ENCODE data around the gene CYP46A1.
A peak's percentile ranks its signal among the peaks of the same experiment; 100 is the strongest.
"Not testable (repeated sequence)": the region's sequence is repeated elsewhere in the genome, so short reads cannot be mapped to it uniquely, and the experiment has no call there.

The CYP46A1 gene

DNA sequence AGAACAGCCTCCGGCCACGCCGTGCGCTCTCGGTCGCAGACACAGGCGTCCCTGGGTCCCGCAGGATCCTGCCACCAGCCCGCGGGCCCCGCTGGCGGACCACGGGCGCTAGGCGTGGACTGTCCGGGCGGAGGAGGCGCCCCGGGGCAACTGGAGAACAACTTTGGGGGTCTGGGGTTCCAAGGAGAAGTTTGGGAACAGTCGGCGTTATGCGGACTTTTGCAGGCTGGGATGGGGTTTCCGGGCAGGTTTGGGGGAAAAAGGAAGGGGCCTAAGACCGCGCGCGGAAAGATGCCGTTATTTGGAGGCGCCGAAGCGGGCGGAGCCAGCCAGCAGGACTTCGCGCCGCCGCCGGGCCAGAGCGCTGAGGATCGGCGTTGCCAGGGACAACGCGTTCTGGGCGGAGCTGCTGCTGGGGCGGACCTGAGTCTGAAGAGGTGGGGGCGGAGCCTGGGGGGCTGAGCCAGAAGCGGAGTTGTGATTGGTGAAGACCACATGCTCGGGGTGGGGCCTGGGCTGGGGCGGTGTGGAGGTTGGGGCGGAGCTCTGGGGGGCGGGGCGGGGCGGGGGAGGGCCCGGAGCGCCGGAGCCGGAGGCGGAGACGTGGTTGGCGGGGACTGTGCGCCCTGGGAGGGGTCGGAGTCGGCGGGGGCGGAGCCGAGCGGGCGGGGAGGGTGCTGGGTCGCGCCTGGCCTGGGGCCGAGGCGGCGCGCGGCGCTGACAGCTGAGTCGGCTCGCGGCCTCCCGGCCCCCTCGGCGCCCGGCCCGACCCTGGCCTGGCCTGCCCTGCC, at the start of gene CYP46A1:
Gene CYP46A1 (plus strand): TSS at position 680 of the 791 bp plus-strand sequence. CDS start 120 bp downstream, outside the sequence.
- peak; percentile 99 for DNase-seq (ENCODE audit: low read depth)

DNA sequence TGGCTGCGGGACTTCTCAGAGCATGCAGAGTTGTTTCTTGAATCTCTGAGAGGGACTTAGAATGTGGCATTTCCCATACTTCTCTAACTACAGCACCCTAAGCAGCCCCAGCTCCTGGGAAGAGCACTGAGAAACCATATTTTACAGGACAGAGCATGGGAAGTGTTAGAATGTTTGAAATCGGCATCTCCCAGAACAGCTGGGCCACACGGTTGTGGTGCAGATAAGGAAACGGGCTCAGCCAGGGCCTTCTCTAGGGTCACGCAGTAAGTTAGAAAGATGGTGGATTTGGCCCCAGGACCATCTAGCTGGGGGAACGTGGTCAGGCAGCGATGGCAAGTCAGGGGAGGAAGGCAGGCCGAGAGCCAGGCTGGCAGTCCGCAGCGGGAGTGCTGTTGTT, 49.7 kb upstream of the CYP46A1 start:
- no peak for DNase-seq (ENCODE audit: low read depth)

DNA sequence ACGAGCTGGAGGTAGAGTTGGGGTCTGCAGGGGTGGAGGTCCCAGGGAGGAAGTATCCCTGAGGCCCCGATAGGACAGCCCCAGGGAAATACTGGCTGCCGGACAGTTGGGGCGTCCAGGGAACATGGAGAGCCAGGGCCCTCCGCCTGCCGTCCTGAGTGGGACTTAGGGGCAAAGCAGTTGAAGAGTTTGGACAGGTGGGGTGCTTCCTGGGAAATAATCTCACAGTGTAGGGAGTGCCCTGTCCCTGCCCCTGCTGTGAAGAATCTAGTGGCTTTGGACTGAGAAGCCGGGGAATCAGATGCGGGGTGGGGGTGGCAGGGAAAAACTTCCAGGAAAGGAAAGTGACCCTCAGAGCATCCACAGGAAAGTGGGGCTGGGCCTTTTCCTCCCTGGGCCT, 49.0 kb upstream of the CYP46A1 start:
- DNase-seq (ENCODE audit: low read depth), result no peak

DNA sequence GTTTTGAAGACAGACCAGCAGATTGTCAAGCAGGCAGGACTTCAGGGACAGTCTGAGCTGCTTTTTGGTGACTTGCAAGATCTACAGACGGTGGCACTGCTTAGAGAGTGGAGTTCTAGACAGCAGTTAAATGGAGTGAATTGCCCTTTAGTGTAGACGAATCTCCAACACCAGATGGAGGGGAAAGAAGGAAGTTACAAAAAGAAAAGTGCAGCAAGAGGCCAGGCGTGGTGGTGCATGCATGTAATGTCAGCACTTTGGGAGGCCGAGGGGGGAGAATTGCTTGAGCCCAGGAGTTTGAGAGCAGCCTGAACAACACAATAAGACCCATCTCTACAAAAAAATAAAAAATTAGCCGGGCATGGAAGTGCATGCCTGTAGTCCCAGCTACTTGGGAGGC, 47.6 kb upstream of the CYP46A1 start:
- DNase-seq (ENCODE audit: low read depth), result no peak

DNA sequence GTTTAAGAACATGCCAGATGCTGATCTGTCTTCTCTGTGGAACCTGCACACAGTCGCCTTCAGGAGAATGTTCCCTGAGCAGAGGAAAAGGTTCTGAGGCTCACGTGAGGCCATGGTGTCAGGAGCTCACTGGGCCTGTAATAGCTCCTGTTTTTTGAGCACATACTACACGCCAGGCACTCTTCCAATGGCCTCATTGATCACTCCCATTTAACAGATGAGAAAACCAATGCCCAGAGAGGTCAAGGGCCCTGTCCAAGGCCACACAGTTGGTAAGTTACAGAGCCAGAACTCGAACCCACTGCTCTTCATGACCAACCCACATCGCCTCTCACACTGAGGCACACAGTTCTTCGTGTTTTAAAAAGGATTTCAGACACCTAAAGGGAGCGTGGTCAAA, 46.5 kb upstream of the CYP46A1 start:
- DNase-seq (ENCODE audit: low read depth), result no peak

DNA sequence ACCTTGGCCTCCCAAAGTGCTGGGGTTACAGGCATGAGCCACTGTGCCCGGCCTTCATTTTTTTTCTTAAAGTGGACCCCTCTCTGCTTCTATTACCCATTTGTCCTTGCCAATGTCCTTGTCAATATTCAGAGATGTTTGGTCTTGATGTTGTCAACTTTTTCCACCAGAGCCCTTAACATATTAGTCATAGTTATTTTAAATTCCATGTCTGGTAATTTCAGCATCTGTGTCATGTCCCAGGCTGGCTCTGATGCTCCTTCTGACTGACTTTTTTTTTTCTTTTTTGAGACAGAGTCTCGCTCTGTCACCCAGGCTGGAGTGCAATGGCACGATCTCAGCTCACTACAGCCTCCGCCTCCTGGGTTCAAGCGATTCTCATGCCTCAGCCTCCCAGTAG, 41.3 kb upstream of the CYP46A1 start:
- not testable (repeated sequence) for DNase-seq (ENCODE audit: low read depth)

DNA sequence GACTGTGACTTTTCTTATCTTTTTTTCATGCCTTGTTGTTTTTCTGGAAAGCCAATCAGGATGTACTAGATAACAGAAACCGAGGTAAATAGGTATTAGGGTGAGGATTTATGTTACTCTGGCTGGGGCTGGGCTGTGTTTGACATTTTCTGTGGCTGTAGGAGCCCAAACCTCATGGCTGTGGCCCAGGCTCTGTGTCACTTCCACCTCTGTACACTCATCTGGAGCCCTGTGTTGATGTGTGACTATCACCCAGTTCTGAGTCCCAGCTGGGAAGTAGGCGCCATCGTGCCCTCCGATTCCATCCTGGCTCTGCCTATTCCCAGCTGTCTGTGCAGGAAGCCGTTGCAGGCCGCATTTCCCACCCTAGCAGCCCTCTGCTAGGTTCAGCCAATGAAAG, 40.8 kb upstream of the CYP46A1 start:
- DNase-seq (ENCODE audit: low read depth), result no peak

DNA sequence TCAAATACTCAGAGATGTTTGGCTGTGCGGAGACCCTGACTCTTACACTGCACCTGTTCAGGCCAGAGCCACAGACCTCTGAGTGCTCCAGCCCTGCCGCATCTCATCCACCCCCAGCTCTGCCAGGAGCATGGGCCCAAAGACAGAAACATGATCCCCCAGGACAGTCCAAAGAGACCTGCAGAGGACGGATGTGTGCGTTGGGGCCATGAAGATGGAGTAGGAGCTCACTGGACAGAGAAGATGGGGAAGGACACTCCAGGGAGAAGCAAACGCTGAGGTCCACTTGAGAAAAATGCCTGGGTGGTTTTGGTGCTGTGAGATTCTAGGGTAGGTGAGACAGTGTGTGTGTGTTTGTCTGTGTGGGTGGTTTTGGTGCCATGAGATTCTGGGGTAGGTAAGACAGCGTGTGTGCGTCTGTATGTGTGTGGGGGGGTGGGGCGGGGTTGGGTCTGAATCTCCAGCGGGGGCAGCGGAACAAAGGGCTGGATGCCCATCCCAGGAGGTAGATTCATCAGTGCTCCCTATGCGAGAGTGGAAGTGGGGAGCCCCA, 40.0 kb upstream of the CYP46A1 start:
- DNase-seq (ENCODE audit: low read depth), result no peak

DNA sequence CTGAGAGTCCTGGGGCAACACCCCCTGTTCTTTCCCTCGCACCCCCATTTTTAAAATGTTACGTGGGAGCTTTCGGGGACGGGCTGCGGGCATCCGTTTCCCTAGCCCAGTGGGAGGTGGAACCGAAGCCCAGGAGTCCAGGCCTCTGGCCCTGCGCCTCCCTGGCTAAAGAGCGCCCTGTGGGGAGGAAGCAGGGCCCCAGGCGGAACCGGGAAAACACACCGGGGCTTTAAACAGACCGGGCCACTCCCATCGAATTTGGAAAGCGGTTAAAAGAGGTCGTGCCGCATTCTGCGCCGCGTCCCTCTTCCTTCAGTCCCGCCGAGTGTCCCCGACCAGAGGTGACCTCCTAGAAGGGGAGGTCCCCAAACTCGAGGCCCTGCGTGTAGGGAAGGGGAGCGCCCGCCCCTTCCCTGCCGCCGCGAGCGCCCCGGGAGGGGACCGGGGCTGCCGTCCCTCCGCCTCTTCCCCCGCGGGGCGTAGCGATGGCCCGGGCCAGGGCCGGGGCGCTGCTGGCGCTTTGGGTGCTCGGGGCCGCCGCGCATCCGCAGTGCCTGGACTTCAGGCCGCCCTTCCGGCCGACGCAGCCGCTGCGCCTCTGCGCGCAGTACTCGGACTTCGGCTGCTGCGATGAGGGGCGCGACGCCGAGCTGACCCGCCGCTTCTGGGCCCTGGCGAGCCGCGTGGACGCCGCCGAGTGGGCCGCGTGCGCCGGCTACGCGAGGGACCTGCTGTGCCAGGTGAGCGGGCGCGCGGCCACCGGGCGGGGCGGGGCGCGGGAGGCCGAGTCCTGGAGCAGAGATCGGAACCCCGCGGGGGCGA, 39.2 kb upstream of the CYP46A1 start, which contains the start of gene HHIPL1:
Gene HHIPL1 (plus strand): TSS at position 407 of the 822 bp plus-strand sequence. CDS start 79 bp downstream, at position 486.
- DNase-seq (ENCODE audit: low read depth), result no peak

DNA sequence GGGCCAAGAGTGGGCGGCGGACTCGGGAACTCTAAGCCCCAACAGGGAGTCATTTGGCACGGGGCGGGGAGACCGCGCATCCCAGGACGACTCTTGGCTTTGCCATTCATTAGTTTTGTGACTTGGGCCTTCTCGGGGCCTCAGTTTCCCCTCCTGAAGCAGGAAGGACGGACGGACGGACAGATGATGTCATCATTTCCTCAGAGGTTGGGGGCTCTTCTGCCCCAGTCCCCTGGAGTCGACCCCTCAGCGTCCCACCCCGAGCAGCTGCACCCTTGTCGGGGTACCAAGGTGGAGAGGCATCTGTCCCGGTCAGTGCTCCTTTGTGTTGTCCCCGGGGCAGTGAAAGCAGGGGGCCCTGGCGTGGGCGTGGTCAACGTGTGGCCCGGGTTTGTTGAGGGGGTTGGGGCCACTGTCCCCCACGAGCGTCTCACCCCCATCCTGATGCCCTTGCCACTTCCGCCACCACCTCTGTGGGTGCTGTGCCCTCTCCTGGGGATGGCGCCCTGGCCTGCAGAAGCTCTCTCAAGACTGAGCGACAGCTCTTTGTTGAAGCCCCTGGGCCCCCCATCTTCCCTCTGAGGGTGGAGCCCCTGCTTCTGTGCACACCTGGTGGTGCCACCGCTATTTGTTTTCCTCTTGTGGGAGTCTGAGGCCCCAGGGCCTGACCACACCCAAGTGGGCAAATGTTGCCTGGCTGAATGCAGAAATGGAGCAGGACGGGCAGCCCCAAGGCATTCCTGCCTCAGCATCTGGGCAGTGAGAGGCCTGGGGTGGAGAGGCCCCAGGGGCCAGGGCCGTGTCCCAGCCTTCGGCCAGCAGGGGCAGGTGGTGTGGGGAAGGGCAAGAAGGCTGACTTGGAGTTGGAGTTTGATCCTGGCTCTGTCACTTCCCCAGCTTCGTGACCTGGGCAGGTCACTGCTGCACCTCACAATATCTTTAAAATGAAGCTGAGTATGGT, 38.3 kb upstream of the CYP46A1 start:
- DNase-seq (ENCODE audit: low read depth), result no peak

DNA sequence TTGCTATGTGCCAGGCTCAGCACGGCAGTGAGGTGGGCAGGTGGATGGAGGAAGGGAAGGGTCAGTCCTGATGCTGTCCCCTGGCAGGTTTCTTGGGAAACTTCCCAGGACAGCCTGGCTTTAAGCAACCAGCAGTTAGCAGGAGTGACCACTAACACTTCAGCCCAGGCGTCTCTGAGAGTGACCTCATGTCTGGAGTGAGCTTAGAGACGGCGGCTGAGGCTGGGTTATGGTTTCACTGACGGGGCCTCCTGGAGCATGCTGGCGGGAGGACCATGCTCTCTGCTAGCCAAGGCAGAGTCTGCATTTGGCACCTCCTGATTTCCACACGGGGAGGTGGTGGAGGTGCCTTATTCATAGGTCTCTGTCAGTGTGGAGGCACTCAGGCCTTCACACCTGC, 36.7 kb upstream of the CYP46A1 start:
- DNase-seq (ENCODE audit: low read depth), result no peak

DNA sequence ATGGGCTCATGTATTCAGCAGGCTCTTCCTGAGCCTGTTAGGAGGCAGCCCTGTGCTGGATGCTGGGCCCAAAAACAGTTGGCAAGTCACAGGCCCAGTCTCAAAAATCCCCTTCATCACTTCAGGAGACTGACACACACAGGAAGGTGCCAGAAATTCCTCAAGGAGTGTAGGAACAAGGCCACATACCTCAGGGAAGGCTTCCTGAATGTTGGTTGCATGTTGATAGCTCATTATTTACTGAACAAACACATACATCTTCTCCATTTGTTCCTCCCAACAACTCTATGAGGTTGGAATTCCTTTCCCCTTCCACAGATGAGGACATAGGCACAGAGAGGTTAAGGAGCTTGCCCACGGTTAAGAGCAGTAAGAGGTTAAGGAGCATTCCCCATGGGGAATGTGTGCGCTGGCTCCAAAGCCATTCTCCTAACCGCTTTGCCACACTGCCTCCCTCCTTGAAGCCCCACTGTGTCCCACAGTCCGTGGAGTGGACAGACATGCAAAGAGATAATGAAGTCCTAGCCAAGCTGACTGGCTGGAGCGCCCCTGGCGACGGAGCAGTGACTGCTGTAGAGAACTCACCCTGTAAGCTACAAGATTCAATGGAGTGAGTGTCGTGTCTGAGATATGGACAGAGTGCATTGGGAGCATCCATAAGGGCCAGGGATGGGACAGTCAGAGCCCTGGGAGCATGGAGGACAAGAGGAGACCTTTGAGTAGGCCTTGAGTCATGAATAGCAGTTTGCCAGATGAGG, 35.9 kb upstream of the CYP46A1 start:
- DNase-seq (ENCODE audit: low read depth), result no peak

DNA sequence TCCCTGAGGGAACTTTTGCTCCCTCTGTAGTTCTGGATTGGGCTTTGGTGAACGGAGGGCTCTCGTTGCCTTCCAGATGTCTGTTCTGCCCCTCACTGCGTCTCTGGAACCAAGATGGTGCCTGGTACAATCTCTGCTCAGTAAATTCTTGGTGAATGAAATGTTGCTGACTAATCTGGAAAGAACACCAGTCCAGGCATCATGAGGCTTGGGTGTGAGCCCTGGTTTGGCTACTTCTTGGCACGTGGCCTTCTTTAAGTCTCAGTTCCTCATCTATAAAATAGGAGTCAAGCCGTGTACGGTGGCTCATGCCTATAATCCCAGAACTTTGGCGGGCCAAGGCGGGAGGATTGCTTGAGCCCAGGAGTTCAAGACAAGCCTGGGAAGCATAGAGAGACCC, 34.9 kb upstream of the CYP46A1 start:
- no peak for DNase-seq (ENCODE audit: low read depth)

DNA sequence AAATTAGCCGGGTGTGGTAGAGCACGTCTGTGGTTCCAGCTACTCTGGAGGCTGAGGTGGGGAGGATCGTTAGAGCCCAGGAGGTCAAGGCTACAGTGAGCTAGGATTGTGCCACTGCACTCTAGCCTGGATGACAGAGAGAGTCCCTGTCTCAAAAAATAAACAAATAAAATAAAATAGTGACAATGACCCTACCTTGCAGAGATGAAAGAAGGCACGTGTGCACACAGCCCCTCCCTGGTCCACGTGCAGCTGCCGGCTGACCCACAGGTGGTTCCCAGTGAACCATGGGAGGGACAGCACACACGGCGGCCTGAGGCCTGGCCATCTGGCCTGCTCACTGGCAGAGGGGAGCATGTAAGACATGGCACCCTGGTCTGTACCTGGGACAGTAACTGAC, 34.5 kb upstream of the CYP46A1 start:
- DNase-seq (ENCODE audit: low read depth), result no peak

DNA sequence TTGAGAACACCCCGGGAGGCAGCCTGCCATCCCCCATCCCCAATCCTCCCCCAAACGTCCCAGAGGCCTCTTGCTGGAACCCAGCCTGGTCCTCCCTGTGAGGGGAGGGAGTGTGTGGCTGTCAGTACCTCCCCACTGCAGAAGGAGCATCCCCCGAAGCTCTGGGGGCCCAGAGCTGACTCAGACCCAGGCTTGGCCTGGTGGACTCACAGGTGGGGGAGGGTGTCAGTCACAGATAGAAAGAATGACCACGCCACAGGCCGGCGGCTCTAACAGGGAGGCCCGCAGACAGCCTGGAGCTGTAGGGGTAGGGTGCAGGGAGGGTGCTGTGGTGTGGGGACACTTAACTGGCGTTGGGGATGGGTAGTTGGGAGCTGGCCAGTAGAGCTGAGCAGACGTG, 33.9 kb upstream of the CYP46A1 start:
- DNase-seq (ENCODE audit: low read depth), result no peak

DNA sequence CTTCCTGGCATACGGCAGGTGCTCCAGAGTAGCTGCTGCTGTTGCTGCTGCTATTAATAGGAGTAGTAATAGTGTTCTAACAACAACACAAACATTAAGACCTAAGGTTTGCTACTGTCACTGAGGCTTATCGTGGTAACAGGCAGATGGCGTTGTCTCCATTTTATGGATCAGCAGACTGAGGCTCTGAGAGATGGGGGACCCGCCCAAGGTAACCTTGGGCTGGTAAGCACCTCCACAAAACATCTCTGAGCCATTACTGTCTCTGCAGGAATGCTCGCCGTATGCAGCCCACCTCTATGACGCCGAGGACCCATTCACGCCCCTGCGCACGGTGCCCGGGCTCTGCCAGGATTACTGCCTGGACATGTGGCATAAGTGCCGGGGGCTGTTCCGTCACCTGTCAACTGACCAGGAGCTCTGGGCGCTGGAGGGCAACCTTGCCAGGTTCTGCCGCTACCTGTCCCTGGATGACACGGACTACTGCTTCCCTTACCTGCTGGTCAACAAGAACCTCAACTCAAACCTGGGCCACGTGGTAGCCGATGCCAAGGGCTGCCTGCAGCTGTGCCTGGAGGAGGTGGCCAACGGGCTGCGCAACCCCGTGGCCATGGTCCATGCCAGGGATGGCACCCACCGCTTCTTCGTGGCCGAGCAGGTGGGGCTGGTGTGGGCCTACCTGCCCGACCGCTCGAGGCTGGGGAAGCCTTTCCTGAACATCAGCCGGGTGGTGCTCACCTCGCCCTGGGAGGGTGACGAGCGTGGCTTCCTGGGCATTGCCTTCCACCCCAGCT, 31.9 kb upstream of the CYP46A1 start:
- no peak for DNase-seq (ENCODE audit: low read depth)

DNA sequence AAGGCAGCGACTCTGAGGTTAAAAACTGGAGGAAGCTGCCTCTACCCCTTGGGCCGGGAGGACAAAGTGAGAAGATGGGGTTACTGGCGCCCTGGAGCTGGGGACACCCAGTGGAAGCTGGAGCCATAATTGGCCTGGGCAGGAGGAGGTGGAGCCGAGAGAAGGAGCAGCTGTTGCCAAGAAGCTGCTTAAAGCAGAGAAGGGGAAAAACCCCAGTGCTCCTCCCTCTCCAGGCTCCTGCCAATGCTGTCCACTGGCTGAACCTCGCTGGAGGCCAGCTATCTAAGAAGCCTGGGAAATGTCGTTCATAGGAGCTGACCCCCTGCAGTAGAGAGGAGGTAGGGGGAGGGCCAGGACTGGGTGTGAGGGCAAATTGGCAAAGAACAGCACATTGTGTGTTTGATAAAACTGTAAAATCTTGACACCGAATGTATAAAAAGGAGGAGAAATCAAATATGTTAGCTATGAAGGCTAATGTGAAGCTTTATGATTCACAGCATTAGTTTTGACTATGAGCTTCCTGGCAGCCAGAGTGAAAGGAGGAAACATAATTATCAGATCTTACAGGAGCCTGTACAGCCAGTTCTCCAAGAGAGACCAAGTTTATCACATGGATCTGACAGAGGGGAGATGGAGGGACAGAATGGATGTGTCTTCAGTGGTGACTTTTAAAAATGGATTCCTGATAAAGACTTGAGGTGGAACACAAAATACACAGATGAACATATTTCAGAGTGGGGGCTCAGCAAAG, 29.7 kb upstream of the CYP46A1 start:
- DNase-seq (ENCODE audit: low read depth), result no peak

DNA sequence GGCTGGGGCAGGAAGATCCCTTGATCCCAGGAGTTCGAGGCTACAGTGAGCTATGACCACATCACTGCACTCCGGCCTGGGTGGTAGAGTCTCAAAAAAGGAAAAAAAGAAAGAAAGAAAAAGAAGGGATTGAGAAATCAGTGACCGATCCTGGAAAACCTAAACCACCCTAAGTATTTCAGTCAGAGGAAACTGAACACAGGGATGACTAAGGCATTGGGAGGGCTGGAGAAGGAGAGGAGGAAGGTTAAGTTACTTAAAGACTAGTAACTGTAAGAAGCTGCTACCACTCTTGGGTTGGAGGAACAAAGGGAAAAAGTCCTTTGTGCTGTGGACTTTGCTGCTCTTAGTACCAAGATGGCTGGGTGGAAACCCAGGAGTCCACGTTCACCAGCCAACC, 28.6 kb upstream of the CYP46A1 start:
- no peak for DNase-seq (ENCODE audit: low read depth)

DNA sequence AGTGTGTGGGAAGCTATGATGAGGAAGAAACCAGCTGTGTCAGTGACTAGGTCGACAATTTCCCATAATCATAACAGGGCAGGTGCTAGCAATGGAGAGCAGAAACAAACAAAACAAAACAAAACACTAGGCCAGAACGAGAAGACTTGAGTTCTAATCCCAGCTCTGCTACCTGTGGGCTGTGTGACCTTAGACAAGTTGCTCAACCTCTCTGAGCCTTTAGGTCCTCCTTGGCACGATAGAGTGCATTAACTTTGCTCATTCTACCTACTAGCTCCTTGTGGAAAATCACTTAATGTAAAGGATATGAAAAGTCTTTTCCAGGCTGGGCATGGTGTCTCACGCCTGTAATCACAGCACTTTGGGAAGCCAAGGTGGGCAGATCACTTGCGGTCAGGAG, 27.9 kb upstream of the CYP46A1 start:
- DNase-seq (ENCODE audit: low read depth), result no peak

Measured in T-helper 22 cell (primary cell).